Dedifferentiated amniotic fluid mesenchymal stem cell (primary cell): Measurements from ENCODE around the gene LRRC23.

Experiments used
- DNase-seq: peaks from one replicate; pipeline ENCODE4 v3.0.0-alpha.2; 2016; ENCODE audit errors: extremely low spot score

The LRRC23 gene

GRCh38 chr12:6956021-6956727 is 51.6 kb downstream of the LRRC23 start:
- no peak for DNase-seq

- no peak for DNase-seq
These were observed 52.6 kb downstream of the LRRC23 start for GRCh38 chr12:6957151-6957701.

GRCh38 chr12:6957741-6958608 is 53.4 kb downstream of the LRRC23 start:
- DNase-seq, result no peak

- DNase-seq, result no peak
These were observed 54.0 kb downstream of the LRRC23 start for GRCh38 chr12:6958609-6959057.

- DNase-seq, result no peak
These were observed 54.6 kb downstream of the LRRC23 start for GRCh38 chr12:6959058-6959804.

GRCh38 chr12:6959805-6960592 is 55.4 kb downstream of the LRRC23 start:
- no peak for DNase-seq

- DNase-seq, result no peak
These were observed 56.1 kb downstream of the LRRC23 start for GRCh38 chr12:6960593-6961277.

GRCh38 chr12:6961278-6961694 is 56.7 kb downstream of the LRRC23 start:
- DNase-seq, result no peak

- peak; percentile 36 for DNase-seq
These were observed 57.2 kb downstream of the LRRC23 start for GRCh38 chr12:6961695-6962284.

- DNase-seq, result no peak
These were observed 57.8 kb downstream of the LRRC23 start for GRCh38 chr12:6962285-6963015.

GRCh38 chr12:6963016-6963731 is 58.6 kb downstream of the LRRC23 start:
- no peak for DNase-seq
